GM19463 (cell line): ENCODE data around the gene DGAT2.
A peak's percentile ranks its signal among the peaks of the same experiment; 100 is the strongest.

Experiments
- ATAC-seq: cut with Tn5 transposase; IDR thresholded peaks from one replicate; pipeline ENCODE4 v1.9.1; 2021; ENCODE audit warnings: mild to moderate bottlenecking, moderate library complexity; ENCODE audit not compliant: unreplicated experiment

Gene DGAT2

DNA sequence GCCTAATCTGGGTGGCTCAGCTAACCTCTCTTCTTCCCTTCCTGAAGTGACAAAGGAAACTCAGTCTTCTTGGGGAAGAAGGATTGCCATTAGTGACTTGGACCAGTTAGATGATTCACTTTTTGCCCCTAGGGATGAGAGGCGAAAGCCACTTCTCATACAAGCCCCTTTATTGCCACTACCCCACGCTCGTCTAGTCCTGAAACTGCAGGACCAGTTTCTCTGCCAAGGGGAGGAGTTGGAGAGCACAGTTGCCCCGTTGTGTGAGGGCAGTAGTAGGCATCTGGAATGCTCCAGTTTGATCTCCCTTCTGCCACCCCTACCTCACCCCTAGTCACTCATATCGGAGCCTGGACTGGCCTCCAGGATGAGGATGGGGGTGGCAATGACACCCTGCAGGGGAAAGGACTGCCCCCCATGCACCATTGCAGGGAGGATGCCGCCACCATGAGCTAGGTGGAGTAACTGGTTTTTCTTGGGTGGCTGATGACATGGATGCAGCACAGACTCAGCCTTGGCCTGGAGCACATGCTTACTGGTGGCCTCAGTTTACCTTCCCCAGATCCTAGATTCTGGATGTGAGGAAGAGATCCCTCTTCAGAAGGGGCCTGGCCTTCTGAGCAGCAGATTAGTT, 32.3 kb downstream of the DGAT2 start:
- ATAC-seq = no peak

DNA sequence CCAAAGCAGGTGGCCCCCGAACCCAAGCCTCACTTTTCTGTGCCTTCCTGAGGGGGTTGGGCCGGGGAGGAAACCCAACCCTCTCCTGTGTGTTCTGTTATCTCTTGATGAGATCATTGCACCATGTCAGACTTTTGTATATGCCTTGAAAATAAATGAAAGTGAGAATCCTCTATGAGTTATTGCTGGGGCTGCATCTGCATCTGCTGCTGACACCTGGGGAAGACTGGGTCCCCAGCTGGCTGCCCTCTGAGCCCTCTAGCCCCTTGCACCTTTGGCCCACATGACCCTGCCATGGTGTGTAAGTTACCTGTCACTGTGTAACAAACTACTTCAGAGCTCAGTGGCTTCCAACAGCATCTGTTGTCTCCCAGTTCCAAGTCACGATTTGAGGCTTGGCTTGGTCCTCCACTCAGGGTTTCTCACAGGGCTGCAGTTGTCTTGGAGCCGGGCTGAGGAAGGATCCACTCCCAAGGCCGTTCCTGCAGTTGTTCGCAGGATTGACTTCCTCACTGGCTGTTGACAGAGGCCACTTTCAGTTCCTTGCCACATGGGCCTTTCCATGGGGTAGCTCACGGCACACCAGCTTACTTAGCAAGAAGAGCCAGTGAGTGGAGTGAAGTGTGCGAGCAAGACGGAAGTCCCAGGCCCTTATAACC, 32.9 kb downstream of the DGAT2 start:
- ATAC-seq = no peak

DNA sequence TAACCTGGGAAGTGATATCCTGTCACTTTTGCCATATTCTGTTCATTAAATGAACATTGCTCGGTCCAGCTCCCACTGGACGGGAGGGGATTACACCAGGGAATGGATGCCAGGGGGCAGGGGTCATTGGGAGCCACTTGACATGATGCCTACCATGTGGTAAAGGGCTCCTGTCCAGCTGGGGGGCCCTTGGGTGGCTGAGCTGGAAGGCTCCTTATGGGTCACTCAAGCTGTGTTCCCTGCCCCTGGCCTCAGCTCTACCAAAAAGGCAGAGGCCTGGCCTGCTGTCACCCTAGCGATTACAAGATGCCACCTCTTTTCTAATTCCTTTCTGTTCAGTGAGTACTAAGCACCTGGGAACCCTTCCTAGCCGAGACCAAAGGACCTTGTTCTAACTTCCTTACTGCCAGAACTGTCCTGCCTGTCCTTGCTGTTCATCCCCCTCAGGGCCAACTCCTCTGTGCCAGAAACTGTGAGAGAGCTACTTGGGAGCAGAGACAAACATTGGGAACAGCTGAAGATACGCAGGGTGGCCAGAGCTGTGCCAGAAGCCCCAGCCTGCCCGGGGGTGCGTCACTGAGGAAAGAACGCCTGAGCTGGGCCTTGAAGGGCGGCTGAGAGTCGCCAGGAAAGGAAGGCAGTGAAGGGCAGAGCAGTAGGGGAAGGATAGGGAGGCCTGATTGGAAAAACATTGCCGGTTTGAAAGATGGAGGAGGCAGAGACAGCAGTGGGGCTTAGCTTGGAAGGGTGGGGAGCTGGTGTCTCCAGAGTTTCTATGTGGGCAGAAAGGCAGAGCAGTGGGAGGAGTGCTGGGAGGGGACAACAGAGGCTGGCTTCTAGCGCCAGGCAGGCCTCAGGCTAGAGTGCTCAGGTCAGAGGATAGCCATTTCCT, 33.7 kb downstream of the DGAT2 start:
- ATAC-seq = no peak

DNA sequence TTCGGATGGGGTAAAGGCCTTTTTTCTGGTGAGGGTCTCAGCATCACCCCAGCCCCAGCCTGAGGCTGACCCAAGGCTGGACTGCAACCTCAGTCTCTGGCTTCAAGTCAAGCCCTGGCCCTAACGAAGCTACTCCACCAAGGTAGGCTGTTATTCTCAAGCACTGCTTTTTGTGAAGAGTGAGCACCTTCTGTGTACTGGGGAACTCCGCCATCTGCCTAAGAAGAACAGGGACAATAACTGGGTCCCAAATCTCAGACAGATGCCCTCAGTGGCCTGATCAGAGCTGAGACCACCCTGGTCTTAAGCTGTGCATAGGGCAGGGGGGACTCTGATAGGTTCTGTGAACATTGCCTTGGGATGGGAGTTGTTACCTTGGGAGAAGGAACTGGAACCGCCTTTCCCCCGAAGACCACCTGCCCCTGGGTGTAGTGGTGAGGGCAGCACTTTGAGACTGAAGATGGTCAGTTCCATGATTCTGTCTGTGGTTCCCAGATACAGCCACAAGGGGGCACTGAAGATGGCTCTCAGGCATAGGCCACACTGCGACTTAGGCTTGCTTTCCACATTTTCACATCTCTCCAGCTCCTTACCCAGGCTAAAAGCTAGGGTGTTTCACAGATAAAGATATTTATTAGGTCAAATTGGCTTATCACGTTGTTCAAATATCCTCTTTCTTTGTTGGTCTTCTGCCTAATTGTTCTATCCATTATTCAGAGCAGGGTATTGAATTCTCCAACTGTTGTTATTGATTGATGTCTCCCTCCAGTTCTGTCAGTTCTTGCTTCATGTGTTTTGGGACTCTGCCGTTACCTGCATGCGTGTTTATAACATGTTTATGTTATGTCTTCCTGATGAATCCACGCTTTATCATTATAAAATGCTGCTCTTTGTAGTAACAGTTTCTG, 34.6 kb downstream of the DGAT2 start:
- ATAC-seq = peak; percentile 57

DNA sequence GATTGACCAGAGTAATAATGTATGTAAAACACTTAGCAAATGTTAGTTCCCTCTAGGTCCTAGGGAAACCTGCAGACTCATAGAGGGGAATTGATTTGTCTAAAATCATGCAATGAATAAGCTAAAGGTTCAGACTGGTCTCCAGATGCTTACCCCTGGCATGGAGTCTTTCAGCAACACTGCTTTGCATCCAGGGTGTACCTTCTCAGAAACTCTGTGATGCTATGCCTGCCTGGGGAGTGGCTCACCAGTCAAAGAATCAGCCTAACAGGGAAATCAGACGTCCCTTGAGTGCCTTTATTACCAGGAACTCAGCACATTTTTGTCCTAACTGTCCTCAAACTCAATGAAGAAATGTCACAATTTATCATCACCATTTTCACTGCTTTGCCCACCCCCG, 40.5 kb downstream of the DGAT2 start:
- ATAC-seq = no peak

DNA sequence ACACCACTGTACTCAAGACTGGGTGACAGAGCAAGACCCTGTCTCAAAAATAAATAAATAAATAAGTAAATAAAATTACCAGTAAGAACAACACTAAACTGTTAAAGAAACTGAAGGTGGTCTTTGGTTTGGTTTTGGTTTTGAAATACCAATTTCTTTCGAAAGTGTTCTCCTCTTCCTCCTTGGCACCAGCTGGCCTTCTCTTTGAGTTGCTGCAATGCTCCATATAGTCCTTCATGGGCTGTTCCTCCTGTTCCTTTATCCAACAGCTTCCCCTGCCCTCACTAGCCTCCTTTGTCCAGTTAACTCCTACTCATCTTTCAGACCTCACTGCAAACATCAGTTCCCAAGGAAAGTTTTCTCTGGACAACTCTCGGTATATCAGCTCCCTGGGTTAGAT, 41.4 kb downstream of the DGAT2 start:
- no peak for ATAC-seq

DNA sequence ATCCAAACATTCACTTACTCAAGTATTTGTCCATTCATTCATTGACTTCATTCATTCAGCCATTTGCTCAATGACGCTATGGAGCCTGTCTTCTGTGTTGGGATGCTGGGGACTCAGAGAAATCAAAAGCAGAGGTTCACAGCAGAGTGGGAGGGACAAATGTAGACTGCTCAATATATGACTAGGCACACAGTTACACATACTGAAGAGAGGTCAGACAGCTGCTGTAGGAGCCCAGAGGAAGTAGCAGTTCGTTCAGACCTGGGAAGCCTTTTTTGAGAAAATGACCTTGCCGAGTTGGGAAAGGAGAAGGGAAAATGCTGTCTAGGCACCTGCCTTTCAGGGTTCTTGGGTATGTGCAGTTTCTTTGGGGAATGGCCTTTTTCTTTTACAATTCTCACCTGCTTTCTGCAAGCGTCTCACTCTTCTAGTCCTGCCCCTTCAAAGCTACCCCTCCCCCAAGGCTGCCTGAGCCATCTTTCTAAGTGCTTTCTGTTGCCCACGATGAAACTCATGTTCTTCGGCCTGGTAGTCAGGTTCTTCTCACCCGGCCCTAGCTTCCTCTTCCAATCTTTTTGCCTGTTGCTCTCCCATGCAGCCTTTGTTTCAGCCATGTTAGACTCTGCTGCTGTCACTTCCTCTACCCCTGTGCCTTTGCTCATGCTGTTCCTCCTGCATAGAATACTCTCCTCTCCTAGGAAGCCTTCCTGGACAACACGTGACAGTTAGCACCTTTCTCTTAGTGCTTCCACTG, 42.2 kb downstream of the DGAT2 start:
- ATAC-seq = no peak

DNA sequence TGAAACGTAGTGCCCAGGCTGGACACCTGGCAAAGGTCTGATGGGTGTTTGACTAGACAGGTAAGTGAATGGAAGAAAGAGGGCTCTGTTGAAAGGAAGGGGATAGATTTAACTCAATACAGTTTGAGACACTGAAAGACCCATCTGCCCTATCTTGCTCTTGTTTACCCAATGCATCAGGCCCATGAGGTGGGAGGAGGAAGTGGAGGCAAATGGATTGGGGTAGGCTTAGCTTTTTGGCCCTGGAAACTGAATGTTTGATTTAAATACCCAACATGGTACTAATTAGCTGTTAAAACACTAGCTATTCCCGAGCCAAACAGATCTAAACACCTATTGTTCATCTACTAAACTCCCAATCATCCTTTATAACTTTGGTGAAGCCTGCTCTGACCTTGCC, 42.9 kb downstream of the DGAT2 start:
- ATAC-seq = no peak

DNA sequence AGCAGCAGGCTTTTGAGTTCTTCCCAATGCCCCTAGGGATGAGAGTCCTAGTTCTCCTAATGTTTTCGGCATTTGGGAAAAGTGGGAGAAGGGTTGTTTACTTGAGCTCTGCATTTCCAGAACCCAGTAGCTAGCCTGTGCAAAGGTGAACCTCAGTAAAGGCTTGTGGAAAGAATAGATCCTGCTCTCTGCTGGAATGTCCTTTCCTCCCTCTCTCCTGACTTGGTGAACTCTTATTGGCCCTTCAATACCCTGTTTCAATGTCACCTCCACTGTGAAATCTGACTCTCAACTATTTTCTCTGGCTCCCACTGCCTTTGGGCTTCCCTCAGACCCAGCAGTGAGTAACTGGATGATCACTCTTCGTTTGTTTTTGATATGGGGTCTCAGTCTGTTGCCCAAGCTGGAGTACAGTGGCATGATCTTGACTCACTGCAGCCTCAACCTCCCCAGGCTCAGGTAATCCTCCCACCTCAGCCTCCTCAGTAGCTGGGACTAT, 44.0 kb downstream of the DGAT2 start:
- no peak for ATAC-seq

DNA sequence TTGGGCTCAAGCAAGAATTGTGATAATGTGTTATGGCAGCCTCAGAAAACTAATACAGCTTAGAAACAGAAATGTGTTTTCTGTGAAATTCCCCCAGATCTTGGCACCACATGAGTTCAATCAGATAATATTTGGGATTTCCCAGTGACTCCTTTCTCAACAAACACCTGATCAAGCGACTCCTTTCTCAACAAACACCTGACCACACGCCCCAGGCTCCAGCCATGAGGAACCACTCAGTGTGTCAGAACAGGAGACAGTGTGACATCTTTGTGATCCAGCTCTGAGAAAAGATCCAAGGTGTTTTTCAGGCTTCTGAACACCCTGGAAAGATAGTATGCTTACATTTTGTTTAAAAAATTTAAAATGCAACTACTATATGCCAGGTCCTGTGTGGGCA, 44.5 kb downstream of the DGAT2 start:
- no peak for ATAC-seq

DNA sequence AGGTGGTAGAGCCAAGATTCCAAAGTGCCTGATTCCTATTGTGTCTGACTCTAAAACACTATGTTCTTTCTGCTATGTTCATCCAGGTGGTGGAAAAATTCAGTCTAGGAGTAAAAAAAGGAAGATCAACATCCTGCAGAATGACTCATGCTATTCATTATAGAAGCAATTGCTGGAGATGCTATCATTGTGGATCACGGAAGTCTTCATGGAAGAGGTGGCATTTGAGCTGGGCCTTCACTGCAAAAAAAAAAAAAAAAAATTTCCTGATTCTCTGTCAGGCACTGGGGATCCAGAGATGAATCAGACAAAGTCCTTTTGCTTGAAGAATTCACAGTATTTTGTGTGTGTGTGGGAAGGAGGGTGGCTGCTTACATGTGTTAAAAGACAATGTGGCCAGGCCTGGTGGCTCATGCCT, 45.1 kb downstream of the DGAT2 start:
- no peak for ATAC-seq

DNA sequence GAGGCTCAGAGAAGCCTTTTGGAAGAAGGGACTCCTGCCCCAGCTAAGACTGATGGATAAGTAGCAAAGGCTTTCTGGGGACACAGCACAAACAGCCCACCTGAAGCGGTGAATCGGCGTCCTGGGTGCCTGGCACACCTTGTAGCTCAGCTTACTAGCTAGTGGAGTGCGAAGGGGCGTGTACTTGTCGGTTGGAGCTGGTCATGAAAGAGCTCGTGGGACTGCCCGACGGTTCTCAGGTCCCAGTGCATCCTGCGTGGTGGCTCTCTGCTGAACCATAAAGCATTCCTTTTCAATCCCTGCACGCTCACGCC, 45.7 kb downstream of the DGAT2 start:
- peak; percentile 11 for ATAC-seq

DNA sequence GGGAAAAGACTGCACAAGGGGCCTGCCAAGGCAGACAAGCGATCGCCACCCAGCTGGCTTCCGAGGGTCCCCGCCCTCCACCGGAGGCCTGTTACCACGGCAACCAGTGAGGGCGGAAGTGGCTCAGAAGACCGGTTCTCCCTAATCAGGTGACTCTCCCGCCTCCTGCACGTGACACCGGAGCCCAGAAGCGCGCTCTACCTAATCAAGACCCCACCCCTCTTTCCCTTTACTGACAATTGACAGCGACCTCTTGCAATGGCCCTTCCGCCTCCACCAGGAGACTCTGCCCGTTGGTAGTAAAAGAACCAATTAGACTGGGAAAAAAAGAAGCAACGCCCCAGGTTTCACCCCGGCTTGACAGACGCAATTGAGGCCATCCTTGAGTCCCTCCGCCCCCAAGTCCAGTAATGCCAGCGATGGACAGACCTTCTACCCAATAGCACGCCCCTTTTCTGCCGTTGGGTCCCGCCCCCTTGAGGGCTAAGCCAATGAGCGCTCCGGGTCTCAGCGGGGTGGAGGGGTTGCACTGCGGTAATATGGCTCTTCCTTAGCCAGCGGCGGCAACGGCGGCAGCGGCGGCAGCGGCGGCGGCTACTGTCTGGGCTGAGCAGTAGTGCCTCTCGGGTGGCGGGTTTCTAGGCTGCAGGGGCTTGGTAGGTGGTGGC, 46.2 kb downstream of the DGAT2 start, which contains the start of gene UVRAG:
UVRAG (plus strand) TSS at position 534 of the 668 bp plus-strand sequence. CDS start 198 bp downstream, outside the sequence.
- ATAC-seq = peak; percentile 77

DNA sequence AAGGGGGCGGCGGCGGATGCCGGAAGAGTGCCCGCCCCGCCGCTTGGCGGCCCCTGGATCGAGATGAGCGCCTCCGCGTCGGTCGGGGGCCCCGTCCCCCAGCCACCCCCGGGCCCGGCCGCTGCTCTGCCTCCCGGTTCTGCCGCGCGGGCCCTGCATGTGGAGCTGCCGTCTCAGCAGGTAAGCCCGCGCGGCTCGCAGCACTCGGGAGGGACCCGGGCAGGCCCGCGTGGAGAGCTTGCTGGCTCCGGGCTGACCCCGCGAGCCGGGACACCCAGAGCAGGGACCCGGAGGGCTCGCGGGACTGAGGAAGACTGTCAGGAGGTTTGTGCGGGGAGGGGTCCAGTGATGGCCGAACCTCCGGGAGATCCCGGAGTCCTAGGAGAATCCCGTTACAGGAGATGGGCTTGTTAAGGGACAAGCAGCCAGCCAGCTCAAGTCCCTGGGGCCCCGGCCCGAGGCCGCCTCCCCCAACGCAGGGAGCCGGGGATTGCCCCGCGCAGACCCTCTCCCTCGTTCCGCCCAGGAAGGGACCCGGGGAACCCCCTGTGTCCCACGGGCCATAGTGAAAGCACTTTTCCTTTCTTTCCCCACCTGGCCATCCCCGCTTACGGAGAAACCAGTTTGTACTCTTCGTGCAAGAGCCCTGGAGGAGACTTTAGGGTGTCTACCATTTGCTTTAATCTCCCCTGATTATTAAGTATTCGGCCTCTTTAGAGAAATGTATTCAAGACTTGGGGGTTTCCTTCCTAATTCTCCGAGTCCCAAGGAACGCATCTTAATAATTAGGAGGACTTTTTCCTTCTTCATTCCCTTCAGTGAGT, 47.0 kb downstream of the DGAT2 start:
- peak; percentile 12 for ATAC-seq

DNA sequence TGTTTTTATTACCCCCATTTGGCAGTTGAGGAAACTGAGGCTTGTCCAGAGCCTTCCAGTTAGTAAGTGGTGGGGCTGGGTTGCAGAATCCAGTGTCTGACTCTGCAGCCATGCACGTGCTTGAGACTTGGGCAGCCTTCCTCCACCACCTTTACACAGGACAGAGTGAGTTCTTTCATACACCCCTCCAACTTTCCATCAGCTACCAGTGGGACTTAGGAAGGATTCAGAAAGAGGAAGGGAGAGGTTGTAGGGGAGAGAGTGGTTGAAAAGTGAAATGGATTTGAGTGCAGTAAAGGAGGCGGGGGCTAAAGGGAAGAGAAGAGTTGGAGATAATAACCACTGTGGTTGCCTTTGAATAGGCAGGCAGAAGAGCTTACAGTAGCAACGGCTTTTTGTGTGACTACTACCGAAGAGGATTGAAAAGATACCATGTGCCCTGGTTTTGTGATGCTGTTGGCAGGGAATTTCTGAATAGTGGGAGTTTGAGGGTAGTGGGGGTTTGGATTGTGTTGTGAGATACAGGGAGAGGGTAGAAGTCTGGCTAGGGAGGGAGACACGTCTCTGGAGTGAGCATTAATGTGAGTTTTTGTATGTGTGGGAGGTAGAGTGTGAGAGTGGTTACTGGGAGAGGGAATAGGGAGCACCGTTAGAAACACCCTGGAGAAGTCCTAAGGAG, 48.1 kb downstream of the DGAT2 start:
- ATAC-seq = no peak

DNA sequence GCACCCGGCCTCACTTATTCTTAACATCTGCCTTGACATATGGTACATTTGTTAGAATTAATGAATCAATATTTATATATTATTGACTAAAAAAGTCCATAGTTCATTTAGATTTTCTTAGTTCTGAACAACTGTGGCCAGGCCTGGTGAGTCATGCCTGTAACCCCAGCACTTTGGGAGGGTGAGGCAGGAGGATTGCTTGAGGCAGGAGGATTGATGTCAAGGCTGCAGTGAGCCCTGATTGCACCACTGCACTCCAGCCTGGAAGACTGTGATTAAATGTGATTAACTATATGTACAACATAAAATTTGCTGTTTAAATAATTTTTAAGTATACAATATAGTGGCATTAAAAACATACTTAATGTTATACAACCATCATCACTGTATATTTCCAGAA, 52.1 kb downstream of the DGAT2 start:
- no peak for ATAC-seq

DNA sequence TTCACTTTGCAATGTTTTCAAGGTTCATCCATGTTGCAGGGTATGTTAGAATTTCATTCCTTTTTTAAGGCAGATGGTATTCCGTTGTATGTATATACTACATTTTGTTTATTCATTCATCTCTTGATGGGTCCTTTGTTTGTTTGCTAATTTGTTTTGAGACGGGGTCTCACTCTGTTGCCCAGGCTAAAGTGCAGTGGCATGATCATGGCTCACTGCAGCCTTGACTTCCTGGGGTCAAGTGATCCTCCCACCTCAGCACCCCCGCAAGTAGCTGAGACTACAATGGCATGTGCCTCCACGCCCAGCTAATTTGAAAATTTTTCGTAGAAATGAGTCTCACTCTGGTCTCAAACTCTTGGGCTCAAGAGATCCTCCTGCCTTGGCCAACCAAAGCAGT, 52.6 kb downstream of the DGAT2 start:
- ATAC-seq = no peak

DNA sequence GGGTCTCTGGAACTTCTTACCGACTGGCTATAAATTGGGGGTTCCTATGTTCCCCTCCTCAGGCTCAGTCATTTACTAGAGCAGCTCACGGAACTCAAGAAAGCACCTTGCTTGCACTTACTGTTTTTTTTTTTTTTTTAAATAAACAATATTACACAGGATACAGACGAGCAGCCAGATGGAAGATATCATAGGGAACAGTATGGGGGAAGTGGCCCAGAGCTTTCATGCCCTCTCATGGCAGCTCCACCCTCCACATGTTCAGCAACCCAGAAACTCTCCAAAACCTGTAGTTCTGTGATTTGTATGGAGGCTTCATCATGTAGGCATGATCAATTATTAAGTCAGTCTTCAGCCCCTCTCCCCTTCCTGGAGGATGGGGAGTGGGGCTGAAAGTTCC, 54.0 kb downstream of the DGAT2 start:
- ATAC-seq = no peak
